Adrenal gland (tissue), 12 donors: Measurements from ENCODE around the gene SHANK3. TPM values are rescaled to one million over a fixed set of nuclear protein-coding genes. Genes with fewer than 3 reads are reported as not detected.

Source experiments
- DNase-seq, 7 donors: peaks; one replicate each; pipeline ENCODE4 v3.0.0-alpha.2; 2019 to 2020
- H3K27ac ChIP-seq, 5 donors: fragments of 200-600 bp; sonication (generic) in 4 of 5; 1 replicate in 3 of 5; 2 replicates in 2 of 5; pipeline versions ENCODE4 v1.5.1 to v1.8.0; 2016 to 2020; ENCODE audit warnings: mild to moderate bottlenecking in 1 of 5
- H3K27me3 ChIP-seq: fragments of 200-600 bp; 2 replicates; pipeline ENCODE4 v1.8.0; 2021
- H3K36me3 ChIP-seq, 2 donors: fragments of 200-600 bp; replicated peaks in 1 of 2; 1 replicate in 1 of 2; 2 replicates in 1 of 2; pipeline versions ENCODE4 v1.5.1 to v1.8.0; 2018 to 2022
- H3K4me1 ChIP-seq, 2 donors: fragments of 200-600 bp; replicated peaks in 1 of 2; 1 replicate in 1 of 2; 2 replicates in 1 of 2; pipeline versions ENCODE4 v1.5.1 to v1.8.0; 2018 to 2021
- H3K4me3 ChIP-seq, 4 donors: fragments of 200-600 bp; sonication (generic) in 3 of 4; one replicate each; pipeline ENCODE4 v1.5.1; 2016 to 2018
- H3K9me3 ChIP-seq, 3 donors: fragments of 200-600 bp; sonication (generic) in 1 of 3; replicated peaks in 1 of 3; 1 replicate in 2 of 3; 2 replicates in 1 of 3; pipeline versions ENCODE4 v1.5.1 to v1.8.0; 2016 to 2021
- POLR2A ChIP-seq, 2 donors: fragments of 450-650 bp; IDR thresholded peaks; one replicate each; pipeline ENCODE4 v1.6.1; 2017; ENCODE audit warnings: antibody characterized with exemption in 2 of 2, mild to moderate bottlenecking in 2 of 2, moderate library complexity in 1 of 2
- WGBS, 4 donors: extraction: QIAGEN DNeasy Blood & Tissue Kit in 2 of 4; methylation state at CpG; one replicate each; pipeline versions ENCODE4 v1.1.5 to v1.1.7; 2013 to 2017; 5-methylcytosine and 5-hydroxymethylcytosine counted together
- intact Hi-C, 2 donors: fragments of 100-400 bp; cut with DNase I; formaldehyde crosslinking; loops; one replicate each; pipeline versions ENCODE4 v1.14.1 to v1.15.0; 2022 to 2023
- polyA plus RNA-seq, 3 donors: library from polyadenylated mRNA; stranded (reverse); fragments of 200-250 nt in 2 of 3; fragments of 350-450 nt in 1 of 3; fragmentation: Illumina TruSeq in 1 of 3; extraction: RNeasy Lipid Tissue Mini Kit (QIAGEN cat#74804) in 1 of 3; gene quantifications; one replicate each; pipeline ENCODE4 v1.2.3, GENCODE V29; 2013 to 2014
- total RNA-seq, 9 donors: library from RNA; depleted of rRNA in 4 of 9; stranded (reverse); fragments of >200 nt in 4 of 9; fragments of 120-200 nt in 1 of 9; fragmentation: NEBNext Ultra II Directional in 1 of 9; extraction: Animal tissue kit (Norgen Biotek cat#: 25700) in 1 of 9; gene quantifications; one replicate each; pipeline versions ENCODE4 v1.1.0 to v1.2.4, GENCODE V29; 2013 to 2023
- TF ChIP-seq, protein P1 (sequence below), 6 experiments: fragments of 450-650 bp in 4 of 6; fragments of 200-600 bp in 2 of 6; sonication (generic) in 1 of 6; IDR thresholded peaks; 1 replicate in 5 of 6; 2 replicates in 1 of 6; pipeline versions ENCODE4 v1.5.1 to v1.8.0; 2016 to 2021; ENCODE audit warnings: antibody characterized with exemption in 6 of 6, mild to moderate bottlenecking in 2 of 6, moderate library complexity in 1 of 6
- donor health status: healthy with polysubstance abuse.
- donor health status: Bipolar disorder and iron deficiency.
- donor health status: DM: yes; HTN: yes; CAD: no.
- donor health status: DM: no; HTN: no; CAD: no.
- donor health status: DM: no; HTN: no; CAD: no.
- donor health status: DM: yes; HTN: yes; CAD: no.

The SHANK3 gene
- total and polyA plus RNA-seq, 12 donors: 0.88 to 44.0 (median 9.8) TPM

DNA sequence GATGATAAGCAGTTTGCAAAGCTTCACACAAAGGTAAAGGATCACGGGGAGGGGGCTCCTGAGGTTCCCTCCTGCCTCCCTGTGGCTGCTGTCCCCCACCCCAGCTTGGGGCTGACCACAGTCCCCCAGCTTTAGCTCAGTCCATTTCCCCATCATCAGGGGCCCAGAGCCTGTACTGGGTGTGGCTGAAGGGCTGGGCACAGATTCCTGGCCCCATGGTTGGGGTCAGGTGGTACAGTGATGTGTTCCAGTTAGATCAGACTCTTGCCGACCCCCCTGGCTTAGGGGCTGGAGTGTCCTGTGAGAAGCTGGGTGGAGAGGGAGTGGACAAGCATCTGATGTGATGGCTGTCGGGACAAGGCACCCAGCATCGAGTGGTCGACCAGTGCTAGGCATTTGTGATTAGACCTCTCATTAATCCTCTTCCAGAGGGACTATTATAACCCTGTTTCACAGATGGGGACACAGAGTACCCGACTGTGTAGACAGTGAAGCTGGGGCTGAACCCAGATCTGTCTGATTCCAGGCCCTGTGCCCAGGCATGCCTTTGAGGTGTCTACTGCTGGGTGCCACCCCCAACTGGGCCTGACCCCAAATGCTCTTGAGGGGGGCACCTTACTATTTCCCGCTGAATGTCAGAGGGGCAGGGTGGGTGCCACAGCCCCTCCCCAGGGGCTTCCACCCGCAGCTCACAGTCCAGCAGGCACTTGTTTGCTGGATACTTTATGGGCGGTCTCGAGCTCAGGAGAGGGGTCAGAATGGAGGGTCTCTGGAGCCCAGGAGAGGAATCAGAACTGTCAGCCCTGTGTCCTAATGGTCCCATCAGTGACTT lies 4.3 kb downstream of the SHANK3 start:
- Histone ChIP-seq H3K36me3 (no peaks in the 10 kb centered on the region), H3K27ac (no peak overlapping the region), H3K4me1 (peaks cover 0 to 6% of the 10 kb centered on the region in 2 donors), H3K4me3 (no peak overlapping the region), H3K27me3 (peaks cover 9% of the 10 kb centered on the region), H3K9me3 (no peaks in the 10 kb centered on the region)
- TF ChIP-seq POLR2A (IDR thresholded peaks at IDR 0.05): no peak
- TF ChIP-seq, protein P1, sequence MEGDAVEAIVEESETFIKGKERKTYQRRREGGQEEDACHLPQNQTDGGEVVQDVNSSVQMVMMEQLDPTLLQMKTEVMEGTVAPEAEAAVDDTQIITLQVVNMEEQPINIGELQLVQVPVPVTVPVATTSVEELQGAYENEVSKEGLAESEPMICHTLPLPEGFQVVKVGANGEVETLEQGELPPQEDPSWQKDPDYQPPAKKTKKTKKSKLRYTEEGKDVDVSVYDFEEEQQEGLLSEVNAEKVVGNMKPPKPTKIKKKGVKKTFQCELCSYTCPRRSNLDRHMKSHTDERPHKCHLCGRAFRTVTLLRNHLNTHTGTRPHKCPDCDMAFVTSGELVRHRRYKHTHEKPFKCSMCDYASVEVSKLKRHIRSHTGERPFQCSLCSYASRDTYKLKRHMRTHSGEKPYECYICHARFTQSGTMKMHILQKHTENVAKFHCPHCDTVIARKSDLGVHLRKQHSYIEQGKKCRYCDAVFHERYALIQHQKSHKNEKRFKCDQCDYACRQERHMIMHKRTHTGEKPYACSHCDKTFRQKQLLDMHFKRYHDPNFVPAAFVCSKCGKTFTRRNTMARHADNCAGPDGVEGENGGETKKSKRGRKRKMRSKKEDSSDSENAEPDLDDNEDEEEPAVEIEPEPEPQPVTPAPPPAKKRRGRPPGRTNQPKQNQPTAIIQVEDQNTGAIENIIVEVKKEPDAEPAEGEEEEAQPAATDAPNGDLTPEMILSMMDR (IDR thresholded peaks at IDR 0.05): no peak
- intact Hi-C loops: no loop called here
- peak in 1 of 7 donors; percentile 28 for DNase-seq
- WGBS, 4 donors: 68 to 73% (median 70%) methylated on average over 6 to 10 of the region's 10 CpGs

DNA sequence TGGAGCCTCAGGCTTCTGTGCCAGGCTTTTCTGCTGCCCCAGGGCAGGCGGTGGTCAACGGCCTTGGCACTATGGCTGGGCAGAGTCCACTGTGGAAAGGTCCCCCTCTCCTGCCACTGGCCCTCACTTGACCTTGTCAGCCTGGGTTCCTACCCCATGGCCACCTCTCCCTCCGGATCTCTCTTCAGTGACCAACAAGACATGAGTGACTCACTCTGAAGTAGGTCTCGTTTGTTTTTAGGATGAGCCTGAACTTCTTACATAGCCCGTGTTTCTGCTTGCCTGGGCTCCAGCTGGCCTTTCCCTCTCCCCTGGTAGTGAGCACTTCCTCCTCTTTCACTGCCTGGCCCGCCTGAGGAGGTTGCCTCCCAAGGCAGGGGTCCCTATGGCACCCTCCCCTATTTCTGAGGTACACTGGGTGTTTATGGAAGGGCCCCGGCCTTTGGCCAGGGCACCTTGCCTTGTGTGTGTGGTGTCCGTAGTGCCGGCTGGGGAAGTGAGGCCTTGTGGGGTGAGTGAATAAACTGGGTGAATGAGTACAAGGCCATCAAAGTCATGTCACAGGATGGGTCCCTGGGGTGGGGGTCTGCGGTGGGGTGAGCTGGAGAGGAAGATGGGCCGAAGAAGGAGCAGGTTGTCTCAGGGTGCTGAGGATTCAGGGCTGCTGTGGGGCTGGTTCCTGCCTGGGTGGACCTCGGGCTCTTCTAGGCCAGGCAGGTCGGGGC lies 5.0 kb downstream of the SHANK3 start:
- intact Hi-C loops: no loop called here
- H3K27me3 ChIP-seq: peaks cover 9% of the 10 kb centered on the region
- peak in 1 of 7 donors; percentile 39 for DNase-seq
- H3K36me3 ChIP-seq: no peaks in the 10 kb centered on the region
- H3K27ac ChIP-seq: no peak overlapping the region
- no peak for TF ChIP-seq POLR2A (IDR thresholded peaks at IDR 0.05)
- TF ChIP-seq, protein P1 (IDR thresholded peaks at IDR 0.05): no peak
- no peak overlapping the region for H3K4me3 ChIP-seq
- H3K4me1 ChIP-seq: peaks cover 0 to 6% of the 10 kb centered on the region in 2 donors
- no peaks in the 10 kb centered on the region for H3K9me3 ChIP-seq
- 67 to 77% (median 75%) methylated on average over 11 to 13 of the region's 13 CpGs for WGBS, 4 donors

DNA sequence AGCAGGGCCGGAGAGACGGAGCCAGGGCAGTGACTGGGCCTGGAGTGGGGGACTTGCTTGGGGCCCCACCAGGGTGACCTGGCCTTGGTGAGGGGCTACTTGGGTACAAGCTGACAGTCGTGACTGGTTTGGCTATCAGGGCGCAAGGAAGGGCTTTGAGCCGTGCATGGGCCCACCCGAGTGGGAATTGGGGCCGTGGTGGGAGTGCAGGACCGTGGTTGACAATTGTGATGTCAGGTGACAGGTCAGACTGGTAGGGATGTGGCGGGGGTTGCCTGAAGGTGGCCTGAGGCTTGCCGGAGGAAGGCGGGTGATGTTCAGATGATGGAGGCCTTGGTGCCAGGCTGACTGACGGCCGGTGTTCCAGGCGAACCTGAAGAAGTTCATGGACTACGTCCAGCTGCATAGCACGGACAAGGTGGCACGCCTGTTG lies 5.6 kb downstream of the SHANK3 start:
- intact Hi-C loops: no loop called here
- WGBS, 4 donors: 82 to 88% (median 85%) methylated on average over 15 to 17 of the region's 17 CpGs
- Histone ChIP-seq H3K4me3 (no peak overlapping the region), H3K9me3 (no peaks in the 10 kb centered on the region), H3K27me3 (peaks cover 8% of the 10 kb centered on the region), H3K27ac (no peak overlapping the region), H3K4me1 (peaks cover 0 to 6% of the 10 kb centered on the region in 2 donors), H3K36me3 (no peaks in the 10 kb centered on the region)
- no peak for TF ChIP-seq POLR2A (IDR thresholded peaks at IDR 0.05)
- TF ChIP-seq, protein P1 (IDR thresholded peaks at IDR 0.05): no peak
- no peak for DNase-seq
